Measurements from ENCODE around the gene ITGB3. TPM values are rescaled to one million over a fixed set of nuclear protein-coding genes. Genes with fewer than 3 reads are reported as not detected.

The ITGB3 gene
- total and polyA plus RNA-seq, 9 of the 15 experiments (the other 6 are each of a cell fraction or from before 2014, with no cell fraction given): 0.08 to 2.6 (median 0.62) TPM; not detected in 1

GRCh38 chr17:47264166-47264565, 10.5 kb downstream of the ITGB3 start:
- H3K27ac ChIP-seq (ENCODE audit: extremely low read depth, low read depth, low read length): no peak overlapping the region
- in situ Hi-C loops (cut with MboI) (no loop called here), intact Hi-C loops (cut with micrococcal nuclease) (no loop called here)
- no peaks in the 10 kb centered on the region for H3K9me1 ChIP-seq (ENCODE audit: control insufficient read depth, insufficient read depth, low read length)
- H3K9ac ChIP-seq (ENCODE audit: insufficient read depth in 1 of 2, low read depth in 2 of 2, low read length in 2 of 2): no peak overlapping the region
- no peaks in the 10 kb centered on the region for H4K20me1 ChIP-seq (replicated peaks; ENCODE audit: control insufficient read depth, insufficient read depth, low read length)
- DNase-seq (ENCODE audit: extremely low read depth in 1 of 4, low spot score in 3 of 4) (no peak), ATAC-seq (no peak), FAIRE-seq (no peak)
- ChIA-PET CTCF (ENCODE audit: low intra/inter-chr PET ratio) (no interaction called here), POLR2A (interaction anchor here (0.5 to 1.3 kb wide), 3 partner anchors 11 to 28 kb away, joined by 3 read pairs; partner anchors contain the start of gene ITGB3)
- peaks cover 4 to 30% of the 10 kb centered on the region in 2 experiments; a peak in 3 of 5 replicates for H3K4me1 ChIP-seq (replicated peaks in 1 of 2; ENCODE audit: control insufficient read depth in 2 of 2, insufficient read depth in 2 of 2, low read length in 2 of 2)
- H3K36me3 ChIP-seq (ENCODE audit: control insufficient read depth, insufficient read depth, low read length): no peaks in the 10 kb centered on the region
- 0 out of 2 replicates have a peak overlapping the region, but pooled peaks have one; percentile 14 for H2AFZ ChIP-seq (ENCODE audit: low read depth, low read length)
- H3K4me2 ChIP-seq (ENCODE audit: insufficient read depth, low read length): no peak overlapping the region
- BruUV-seq (replicated peaks): no TSS peak
- H3K9me3 ChIP-seq (replicated peaks; ENCODE audit: control insufficient read depth, insufficient read depth, low read depth, low read length): no peaks in the 10 kb centered on the region
- no peaks in the 10 kb centered on the region for H3K79me2 ChIP-seq (ENCODE audit: control insufficient read depth, insufficient read depth, low read length)
- WGBS (ENCODE audit: insufficient coverage, low coverage, missing lambda C conversion rate): 90% methylated on average over 2 of the region's 2 CpGs
- H3K4me3 ChIP-seq: no peak overlapping the region
- no peaks in the 10 kb centered on the region for H3K27me3 ChIP-seq (ENCODE audit: control insufficient read depth in 2 of 2, insufficient read depth in 2 of 2, low read length in 2 of 2)
- TF ChIP-seq ZNF224 (CRISPR knock-in tag; IDR thresholded peaks at IDR 0.05) (no peak), ZNF24 (IDR thresholded peaks at IDR 0.05) (no peak), CEBPB (tag; IDR thresholded peaks at IDR 0.05) (no peak), ZNF277 (CRISPR knock-in tag; IDR thresholded peaks at IDR 0.05; ENCODE audit: borderline replicate concordance) (no peak), L3MBTL2 (IDR thresholded peaks at IDR 0.05) (no peak), ZFP1 (CRISPR knock-in tag; IDR thresholded peaks at IDR 0.05) (no peak), PTTG1 (tag; IDR thresholded peaks at IDR 0.05; ENCODE audit: low read depth) (no peak), SAP30 (IDR thresholded peaks at IDR 0.05; ENCODE audit: borderline replicate concordance, insufficient read depth, low read depth, low read length, poor library complexity, severe bottlenecking) (no peak), ZNF274 (IDR thresholded peaks at IDR 0.05; ENCODE audit: borderline replicate concordance, low read depth, low read length) (no peak), ID3 (CRISPR knock-in tag; IDR thresholded peaks at IDR 0.05) (no peak), ID3 (tag; IDR thresholded peaks at IDR 0.05) (no peak), SNAPC5 (CRISPR knock-in tag; IDR thresholded peaks at IDR 0.05) (no peak), ZBTB49 (CRISPR knock-in tag; IDR thresholded peaks at IDR 0.05; ENCODE audit: borderline replicate concordance) (no peak), SMAD1 (IDR thresholded peaks at IDR 0.05; ENCODE audit: low read depth, low read length, partially characterized antibody) (no peak), TOE1 (IDR thresholded peaks at IDR 0.05; ENCODE audit: borderline replicate concordance) (no peak), TOE1 (CRISPR knock-in tag; IDR thresholded peaks at IDR 0.05; ENCODE audit: borderline replicate concordance, low read depth) (no peak)
